Measurements from ENCODE around the gene TMPO. TPM values are rescaled to one million over a fixed set of nuclear protein-coding genes. Genes with fewer than 3 reads are reported as not detected.
A peak's percentile ranks its signal among the peaks of the same experiment; 100 is the strongest.
"Not testable (repeated sequence)": the region's sequence is repeated elsewhere in the genome, so short reads cannot be mapped to it uniquely, and the experiment has no call there.

TMPO gene
- total RNA-seq, 1 experiment from 2014 or later: 62.5 TPM

GRCh38 chr12:98489176-98489575, 26.2 kb upstream of the TMPO start:
- H3K27ac Mint-ChIP-seq (ENCODE audit: low read depth, unreplicated experiment): peak overlapping the region; percentile 31
- DNase-seq (ENCODE audit: unreplicated experiment): no peak
- CTCF ChIA-PET: interaction anchor here (0.6 to 3.3 kb wide), 6 partner anchors 11 to 1520 kb away, joined by 3 to 26 read pairs (median 10); no protein-coding TSS in a partner anchor
- no peaks in the 10 kb centered on the region for H3K27me3 Mint-ChIP-seq (ENCODE audit: insufficient read depth, unreplicated experiment)
- BruUV-seq (replicated peaks): no TSS peak
- TF ChIP-seq CTCF (IDR thresholded peaks at IDR 0.05; ENCODE audit: unreplicated experiment): no peak
- POLR2A ChIA-PET: no interaction called here
- no peaks in the 10 kb centered on the region for H3K9me3 Mint-ChIP-seq (ENCODE audit: unreplicated experiment)
- H3K4me1 Mint-ChIP-seq (ENCODE audit: insufficient read depth, unreplicated experiment): no peaks in the 10 kb centered on the region
- no peak overlapping the region for H3K4me3 Mint-ChIP-seq (ENCODE audit: unreplicated experiment)
- intact Hi-C loops (cut with micrococcal nuclease): no loop called here
- no peaks in the 10 kb centered on the region for H3K36me3 Mint-ChIP-seq (ENCODE audit: insufficient read depth, unreplicated experiment)

GRCh38 chr12:98490501-98491453, 24.6 kb upstream of the TMPO start:
- no TSS peak for BruUV-seq (replicated peaks)
- no peaks in the 10 kb centered on the region for H3K9me3 Mint-ChIP-seq (ENCODE audit: unreplicated experiment)
- CTCF ChIA-PET: interaction anchor here (0.5 to 4.0 kb wide), 52 partner anchors 9 to 1806 kb away, joined by 3 to 49 read pairs (median 4); partner anchors contain the start of gene TMPO

GRCh38 chr12:98492580-98493140, 22.7 kb upstream of the TMPO start:
- DNase-seq (ENCODE audit: unreplicated experiment): no peak
- no peaks in the 10 kb centered on the region for H3K36me3 Mint-ChIP-seq (ENCODE audit: insufficient read depth, unreplicated experiment)
- no peaks in the 10 kb centered on the region for H3K4me1 Mint-ChIP-seq (ENCODE audit: insufficient read depth, unreplicated experiment)
- TF ChIP-seq CTCF (IDR thresholded peaks at IDR 0.05; ENCODE audit: unreplicated experiment): no peak
- no peak overlapping the region for H3K27ac Mint-ChIP-seq (ENCODE audit: low read depth, unreplicated experiment)
- no peak overlapping the region for H3K4me3 Mint-ChIP-seq (ENCODE audit: unreplicated experiment)
- intact Hi-C loops (cut with micrococcal nuclease): no loop called here
- ChIA-PET POLR2A (interaction anchor here (1.2 to 3.3 kb wide), 4 partner anchors 10 to 102 kb away, joined by 3 to 61 read pairs (median 14); partner anchors contain the start of gene TMPO), CTCF (interaction anchor here (0.5 to 4.0 kb wide), 12 partner anchors 10 to 1642 kb away, joined by 3 to 49 read pairs (median 10); partner anchors contain the start of gene TMPO)
- no TSS peak for BruUV-seq (replicated peaks)
- no peaks in the 10 kb centered on the region for H3K27me3 Mint-ChIP-seq (ENCODE audit: insufficient read depth, unreplicated experiment)
- no peaks in the 10 kb centered on the region for H3K9me3 Mint-ChIP-seq (ENCODE audit: unreplicated experiment)

More at GRCh38 chr12:98490501-98491453, 24.6 kb upstream of the TMPO start:
- POLR2A ChIA-PET: interaction anchor here (0.6 to 3.3 kb wide), 14 partner anchors 10 to 1583 kb away, joined by 3 to 61 read pairs (median 6); partner anchors contain the start of genes NEDD1, SLC25A3 and TMPO
- H3K27ac Mint-ChIP-seq (ENCODE audit: low read depth, unreplicated experiment): peak overlapping the region; percentile 54
- no peaks in the 10 kb centered on the region for H3K4me1 Mint-ChIP-seq (ENCODE audit: insufficient read depth, unreplicated experiment)
- H3K4me3 Mint-ChIP-seq (ENCODE audit: unreplicated experiment): peak overlapping the region; percentile 57
- no peaks in the 10 kb centered on the region for H3K27me3 Mint-ChIP-seq (ENCODE audit: insufficient read depth, unreplicated experiment)
- intact Hi-C loops (cut with micrococcal nuclease): loop anchor here (1.0 kb wide), 4 partner anchors 13 to 66 kb away; no protein-coding TSS in a partner anchor
- no peaks in the 10 kb centered on the region for H3K36me3 Mint-ChIP-seq (ENCODE audit: insufficient read depth, unreplicated experiment)
- peak; percentile 81 for TF ChIP-seq CTCF (IDR thresholded peaks at IDR 0.05; ENCODE audit: unreplicated experiment)
- peak; percentile 86 for DNase-seq (ENCODE audit: unreplicated experiment)

GRCh38 chr12:98501266-98501629, 14.1 kb upstream of the TMPO start:
- intact Hi-C loops (cut with micrococcal nuclease); H3K9me3 Mint-ChIP-seq (ENCODE audit: unreplicated experiment); H3K4me1 Mint-ChIP-seq (ENCODE audit: insufficient read depth, unreplicated experiment); H3K27me3 Mint-ChIP-seq (ENCODE audit: insufficient read depth, unreplicated experiment); BruUV-seq (replicated peaks); H3K27ac Mint-ChIP-seq (ENCODE audit: low read depth, unreplicated experiment); DNase-seq (ENCODE audit: unreplicated experiment): not testable (repeated sequence)
- ChIA-PET POLR2A (interaction anchor here (1.4 kb wide), 1 partner anchor 10 kb away, joined by 7 read pairs; no protein-coding TSS in a partner anchor), CTCF (interaction anchor here (1.1 to 2.6 kb wide), 2 partner anchors 11 to 75 kb away, joined by 3 to 25 read pairs; no protein-coding TSS in a partner anchor)
- Mint-ChIP-seq H3K4me3 (ENCODE audit: unreplicated experiment) (peak overlapping the region; percentile 49), H3K36me3 (ENCODE audit: insufficient read depth, unreplicated experiment) (peaks cover 21% of the 10 kb centered on the region)
